DOHH2 (cell line): Measurements from ENCODE around the gene PPP2R2C.

ENCODE experiments used
- CTCF ChIP-seq: fragments of 200-600 bp; sonication (generic); IDR thresholded peaks from one replicate; pipeline ENCODE4 v1.5.1; 2014; ENCODE audit warnings: antibody characterized with exemption, mild to moderate bottlenecking, low read depth, low read length; ENCODE audit not compliant: poor library complexity, severe bottlenecking
- EZH2phosphoT487 ChIP-seq: fragments of 200-600 bp; sonication (generic); IDR thresholded peaks from 2 replicates; pipeline ENCODE4 v1.6.1; 2017; ENCODE audit warnings: borderline replicate concordance, mild to moderate bottlenecking, antibody characterized with exemption, low read length, moderate library complexity, mixed read lengths

- TF ChIP-seq CTCF (peak; percentile 92), EZH2phosphoT487 (no peak)
These were observed 145.0 kb downstream of the PPP2R2C start for GRCh38 chr4:6327220-6327917.
